ENCODE data around the gene TENM4.
"Not testable (repeated sequence)": the region's sequence is repeated elsewhere in the genome, so short reads cannot be mapped to it uniquely, and the experiment has no call there.

The TENM4 gene

GRCh38 chr11:79195209-79195608, 245.6 kb downstream of the TENM4 start:
- no peaks in the 10 kb centered on the region for H3K4me1 Mint-ChIP-seq (ENCODE audit: low read depth in 2 of 2)
- DNase-seq (no peak), ATAC-seq (replicated peaks) (no peak)
- peaks cover 0 to 3% of the 10 kb centered on the region in 2 donors for H3K9me3 Mint-ChIP-seq
- peaks cover 3% of the 10 kb centered on the region for H3K36me3 Mint-ChIP-seq (ENCODE audit: insufficient read depth)
- no peak overlapping the region for H3K4me3 Mint-ChIP-seq
- no peaks in the 10 kb centered on the region for H3K27me3 Mint-ChIP-seq
- no peak overlapping the region for H3K27ac Mint-ChIP-seq

- Mint-ChIP-seq H3K4me3 (no peak overlapping the region), H3K27ac (no peak overlapping the region), H3K36me3 (ENCODE audit: insufficient read depth) (peaks cover 3% of the 10 kb centered on the region), H3K27me3 (no peaks in the 10 kb centered on the region), H3K9me3 (peaks cover 0 to 3% of the 10 kb centered on the region in 2 donors), H3K4me1 (ENCODE audit: low read depth in 2 of 2) (no peaks in the 10 kb centered on the region)
- ATAC-seq (replicated peaks) (no peak), DNase-seq (no peak)
These were observed 247.0 kb downstream of the TENM4 start for GRCh38 chr11:79193663-79194310.

- Mint-ChIP-seq H3K4me3 (no peak overlapping the region), H3K27ac (no peak overlapping the region), H3K4me1 (ENCODE audit: low read depth in 2 of 2) (no peaks in the 10 kb centered on the region), H3K27me3 (no peaks in the 10 kb centered on the region), H3K36me3 (ENCODE audit: insufficient read depth) (peaks cover 3% of the 10 kb centered on the region), H3K9me3 (peaks cover 0 to 5% of the 10 kb centered on the region in 2 donors)
- ATAC-seq (replicated peaks), result no peak
- DNase-seq, result no peak
These were observed 248.0 kb downstream of the TENM4 start for GRCh38 chr11:79192836-79193235.

DNA sequence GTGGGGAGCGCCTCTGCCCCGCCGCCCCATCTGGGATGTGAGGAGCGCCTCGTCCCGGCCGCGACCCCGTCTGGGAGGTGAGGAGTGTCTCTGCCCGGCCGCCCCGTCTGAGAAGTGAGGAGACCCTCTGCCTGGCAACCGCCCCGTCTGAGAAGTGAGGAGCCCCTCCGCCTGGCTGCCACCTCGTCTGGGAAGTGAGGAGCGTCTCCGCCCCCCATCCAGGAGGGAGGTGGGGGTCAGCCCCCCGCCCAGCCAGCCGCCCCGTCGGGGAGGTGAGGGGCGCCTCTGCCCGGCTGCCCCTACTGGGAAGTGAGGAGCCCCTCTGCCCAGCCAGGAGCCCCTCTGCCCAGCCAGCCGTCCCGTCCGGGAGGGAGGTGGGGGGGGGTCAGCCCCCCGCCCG, 249.1 kb downstream of the TENM4 start:
- H3K27me3 Mint-ChIP-seq; DNase-seq; H3K36me3 Mint-ChIP-seq (ENCODE audit: insufficient read depth); H3K27ac Mint-ChIP-seq; H3K4me1 Mint-ChIP-seq (ENCODE audit: low read depth in 2 of 2); H3K9me3 Mint-ChIP-seq; H3K4me3 Mint-ChIP-seq; ATAC-seq (replicated peaks): not testable (repeated sequence)

DNA sequence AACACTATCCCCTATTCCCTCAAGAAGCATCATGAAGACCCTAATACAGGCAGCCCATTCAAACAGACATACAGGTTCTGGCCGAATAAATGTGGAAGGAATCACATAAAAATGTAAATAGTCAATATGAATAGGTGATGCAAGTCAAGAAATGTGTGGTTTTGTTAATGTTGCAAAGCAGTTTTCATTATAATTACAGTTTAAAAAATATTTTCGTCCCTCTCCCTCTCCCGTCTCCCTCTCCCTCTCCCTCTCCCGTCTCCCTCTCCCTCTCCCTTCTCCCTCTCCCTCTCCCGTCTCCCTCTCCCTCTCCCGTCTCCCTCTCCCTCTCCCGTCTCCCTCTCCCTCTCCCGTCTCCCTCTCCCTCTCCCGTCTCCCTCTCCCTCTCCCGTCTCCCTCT, 250.3 kb downstream of the TENM4 start:
- H3K27me3 Mint-ChIP-seq; H3K36me3 Mint-ChIP-seq (ENCODE audit: insufficient read depth); ATAC-seq (replicated peaks); H3K27ac Mint-ChIP-seq; H3K4me3 Mint-ChIP-seq; H3K9me3 Mint-ChIP-seq; H3K4me1 Mint-ChIP-seq (ENCODE audit: low read depth in 2 of 2); DNase-seq: not testable (repeated sequence)

DNA sequence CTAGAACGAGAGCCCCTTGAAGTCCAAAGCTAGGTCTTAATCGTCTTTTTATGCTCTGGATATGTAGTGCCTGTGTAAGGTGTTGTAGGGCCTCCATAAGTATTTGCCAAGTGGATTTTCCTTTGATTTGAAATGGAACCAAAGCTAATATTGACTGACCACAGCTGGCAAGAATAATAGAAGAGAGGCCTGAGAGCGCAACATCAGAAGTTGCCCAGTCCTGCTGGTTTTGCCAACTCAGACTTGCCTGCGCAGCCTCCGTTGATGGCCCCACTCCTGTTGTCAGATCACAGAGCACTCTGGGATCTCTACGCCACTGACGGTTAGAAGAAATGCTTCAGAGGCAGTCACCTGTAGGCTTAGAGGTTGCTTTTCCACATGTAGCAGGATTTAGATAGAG, 251.2 kb downstream of the TENM4 start:
- H3K27ac Mint-ChIP-seq, result no peak overlapping the region
- H3K4me1 Mint-ChIP-seq (ENCODE audit: low read depth in 2 of 2), result no peaks in the 10 kb centered on the region
- no peak for DNase-seq
- peaks cover 3% of the 10 kb centered on the region for H3K36me3 Mint-ChIP-seq (ENCODE audit: insufficient read depth)
- H3K9me3 Mint-ChIP-seq, result peaks cover 0 to 5% of the 10 kb centered on the region in 2 donors
- no peaks in the 10 kb centered on the region for H3K27me3 Mint-ChIP-seq
- no peak for ATAC-seq (replicated peaks)
- H3K4me3 Mint-ChIP-seq, result no peak overlapping the region

- peaks cover 0 to 6% of the 10 kb centered on the region in 2 donors for H3K9me3 Mint-ChIP-seq
- ATAC-seq (replicated peaks) (no peak), DNase-seq (no peak)
These were observed 251.8 kb downstream of the TENM4 start for GRCh38 chr11:79189055-79189454.

DNA sequence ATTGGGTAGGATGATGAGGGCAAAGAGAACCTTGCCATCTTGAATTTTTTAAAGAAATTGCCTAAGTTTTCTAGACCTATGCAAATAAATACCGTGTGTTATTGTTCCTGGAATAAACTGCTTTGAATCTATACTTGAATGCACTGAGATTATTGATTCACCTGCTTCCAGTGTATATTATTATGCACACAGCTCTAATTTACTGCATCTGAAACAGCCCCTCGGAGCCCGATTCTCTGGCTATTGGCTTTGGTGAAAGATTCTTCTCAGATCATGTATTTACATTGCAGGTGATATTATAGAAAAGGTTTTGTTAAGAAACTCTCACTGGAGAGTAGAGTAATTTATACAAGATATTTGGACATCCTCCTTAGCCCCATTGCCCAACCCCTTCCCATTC, 254.2 kb downstream of the TENM4 start:
- no peak for DNase-seq
- Mint-ChIP-seq H3K36me3 (ENCODE audit: insufficient read depth) (no peaks in the 10 kb centered on the region), H3K27me3 (no peaks in the 10 kb centered on the region), H3K9me3 (peaks cover 0 to 9% of the 10 kb centered on the region in 2 donors), H3K4me3 (no peak overlapping the region), H3K27ac (no peak overlapping the region), H3K4me1 (ENCODE audit: low read depth in 2 of 2) (no peaks in the 10 kb centered on the region)
- no peak for ATAC-seq (replicated peaks)

More at GRCh38 chr11:79189055-79189454, 251.8 kb downstream of the TENM4 start:
- H3K36me3 Mint-ChIP-seq (ENCODE audit: insufficient read depth), result peaks cover 3% of the 10 kb centered on the region
- H3K4me1 Mint-ChIP-seq (ENCODE audit: low read depth in 2 of 2), result no peaks in the 10 kb centered on the region
- no peak overlapping the region for H3K27ac Mint-ChIP-seq
- H3K4me3 Mint-ChIP-seq, result no peak overlapping the region
- H3K27me3 Mint-ChIP-seq, result no peaks in the 10 kb centered on the region

DNA sequence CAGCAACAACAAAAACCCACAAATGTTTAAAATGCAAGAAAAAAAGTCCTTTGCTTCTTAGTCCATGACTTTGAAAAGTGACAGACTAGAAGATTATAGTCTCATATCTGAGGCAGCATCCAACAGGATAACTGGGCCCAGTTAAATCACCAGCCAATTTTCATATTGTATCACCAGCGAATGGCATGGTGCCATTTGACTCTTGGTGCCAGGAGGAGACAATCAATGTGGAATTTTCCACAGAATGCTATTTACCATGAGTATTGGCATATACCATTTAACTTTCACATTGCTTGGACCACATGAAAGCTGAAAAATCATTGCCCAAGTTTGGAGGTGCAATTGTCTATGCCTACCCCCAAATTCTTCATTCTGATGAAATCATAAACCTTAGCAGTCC, 255.5 kb downstream of the TENM4 start:
- ATAC-seq (replicated peaks) (no peak), DNase-seq (no peak)
- no peaks in the 10 kb centered on the region for H3K4me1 Mint-ChIP-seq (ENCODE audit: low read depth in 2 of 2)
- H3K27me3 Mint-ChIP-seq, result no peaks in the 10 kb centered on the region
- H3K9me3 Mint-ChIP-seq, result peaks cover 0 to 9% of the 10 kb centered on the region in 2 donors
- no peak overlapping the region for H3K4me3 Mint-ChIP-seq
- no peak overlapping the region for H3K27ac Mint-ChIP-seq
- no peaks in the 10 kb centered on the region for H3K36me3 Mint-ChIP-seq (ENCODE audit: insufficient read depth)

- H3K9me3 Mint-ChIP-seq, result peaks cover 0 to 9% of the 10 kb centered on the region in 2 donors
- no peak overlapping the region for H3K27ac Mint-ChIP-seq
- no peak overlapping the region for H3K4me3 Mint-ChIP-seq
- H3K27me3 Mint-ChIP-seq, result no peaks in the 10 kb centered on the region
- no peaks in the 10 kb centered on the region for H3K36me3 Mint-ChIP-seq (ENCODE audit: insufficient read depth)
- ATAC-seq (replicated peaks) (no peak), DNase-seq (no peak)
- no peaks in the 10 kb centered on the region for H3K4me1 Mint-ChIP-seq (ENCODE audit: low read depth in 2 of 2)
These were observed 256.5 kb downstream of the TENM4 start for GRCh38 chr11:79184285-79184684.

GRCh38 chr11:79182794-79183193, 258.0 kb downstream of the TENM4 start:
- H3K4me3 Mint-ChIP-seq, result no peak overlapping the region
- peaks cover 6 to 7% of the 10 kb centered on the region in 2 donors for H3K9me3 Mint-ChIP-seq
- H3K27ac Mint-ChIP-seq, result no peak overlapping the region
- H3K36me3 Mint-ChIP-seq (ENCODE audit: insufficient read depth), result peaks cover under 1% of the 10 kb centered on the region
- no peak for ATAC-seq (replicated peaks)
- H3K4me1 Mint-ChIP-seq (ENCODE audit: low read depth in 2 of 2), result no peaks in the 10 kb centered on the region
- no peak for DNase-seq
- H3K27me3 Mint-ChIP-seq, result no peaks in the 10 kb centered on the region

DNA sequence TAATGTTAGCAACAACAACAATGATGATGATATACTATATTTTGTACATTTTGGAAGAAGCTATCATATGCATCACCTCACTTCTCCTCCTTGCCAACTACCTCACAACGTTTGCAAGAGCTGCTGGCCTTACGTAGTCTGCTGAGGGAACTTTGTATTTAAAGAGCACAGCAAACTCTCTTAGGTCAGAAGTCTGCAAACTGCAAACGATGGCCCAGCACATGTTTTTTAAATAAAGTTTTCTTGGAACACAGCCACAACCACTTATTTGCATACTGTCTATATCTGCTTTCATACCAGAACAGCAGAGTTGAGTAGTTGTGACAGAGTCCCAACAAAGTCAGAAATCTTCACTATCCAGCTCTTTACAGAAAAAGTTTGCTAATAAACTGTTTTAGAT, 261.7 kb downstream of the TENM4 start:
- Mint-ChIP-seq H3K4me1 (ENCODE audit: low read depth in 2 of 2) (no peaks in the 10 kb centered on the region), H3K36me3 (ENCODE audit: insufficient read depth) (peaks cover 2% of the 10 kb centered on the region), H3K4me3 (no peak overlapping the region), H3K27me3 (no peaks in the 10 kb centered on the region), H3K27ac (no peak overlapping the region), H3K9me3 (peaks cover 4 to 11% of the 10 kb centered on the region in 2 donors)
- ATAC-seq (replicated peaks) (no peak), DNase-seq (no peak)

DNA sequence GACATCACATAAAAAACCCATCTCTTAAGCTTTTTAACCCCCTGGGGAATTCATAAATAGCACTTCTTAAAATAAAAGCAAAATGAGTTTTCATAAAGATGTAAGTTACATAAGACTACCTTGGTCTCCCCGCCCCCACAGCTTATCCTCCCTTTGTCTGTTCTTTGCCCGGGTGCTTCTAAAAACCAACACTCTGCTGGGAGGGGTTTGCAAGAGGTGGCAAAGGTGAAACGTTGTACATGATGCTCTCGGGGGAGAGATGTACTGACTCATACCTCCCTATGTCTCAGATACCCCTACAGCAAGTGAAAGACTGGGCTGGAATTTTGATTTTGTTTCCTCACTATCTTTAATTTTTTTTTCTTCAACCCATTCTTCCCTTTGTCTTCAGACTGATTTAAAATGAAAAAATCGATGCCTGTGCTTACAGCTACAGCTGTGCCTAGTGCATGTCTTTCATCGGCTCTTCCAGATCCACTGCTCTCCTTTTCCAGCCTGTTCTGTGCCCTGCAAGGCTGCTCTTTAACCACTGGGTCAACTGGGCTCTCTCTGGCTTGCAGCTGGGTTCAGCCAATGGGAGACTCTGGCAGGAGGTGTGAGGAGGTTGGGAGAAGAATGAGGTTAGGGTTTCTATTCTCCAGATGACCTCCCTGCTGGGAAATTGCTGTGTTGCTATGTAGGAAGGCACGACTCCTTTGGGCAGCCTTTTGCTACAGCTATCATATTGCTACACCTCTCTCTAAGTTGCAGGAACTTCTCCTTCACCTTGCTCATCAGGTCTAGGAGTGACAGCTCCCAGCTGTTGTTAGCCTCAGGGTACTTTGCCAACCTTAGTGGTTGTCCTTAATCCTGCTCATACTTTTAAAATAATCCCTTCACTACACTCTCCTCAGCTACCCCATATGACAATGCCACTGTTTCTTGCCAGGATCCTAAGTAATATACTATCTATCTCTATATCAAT, 266.5 kb downstream of the TENM4 start:
- Mint-ChIP-seq H3K4me1 (ENCODE audit: low read depth in 2 of 2) (no peaks in the 10 kb centered on the region), H3K9me3 (peaks cover 1 to 11% of the 10 kb centered on the region in 2 donors), H3K36me3 (ENCODE audit: insufficient read depth) (peaks cover 2% of the 10 kb centered on the region), H3K27me3 (no peaks in the 10 kb centered on the region), H3K27ac (no peak overlapping the region), H3K4me3 (no peak overlapping the region)
- DNase-seq (no peak), ATAC-seq (replicated peaks) (no peak)

GRCh38 chr11:79173615-79174014, 267.2 kb downstream of the TENM4 start:
- peaks cover 1 to 11% of the 10 kb centered on the region in 2 donors for H3K9me3 Mint-ChIP-seq
- H3K4me3 Mint-ChIP-seq, result no peak overlapping the region
- no peaks in the 10 kb centered on the region for H3K27me3 Mint-ChIP-seq
- H3K36me3 Mint-ChIP-seq (ENCODE audit: insufficient read depth), result peaks cover 2% of the 10 kb centered on the region
- no peak overlapping the region for H3K27ac Mint-ChIP-seq
- DNase-seq, result no peak
- ATAC-seq (replicated peaks), result no peak
- H3K4me1 Mint-ChIP-seq (ENCODE audit: low read depth in 2 of 2), result no peaks in the 10 kb centered on the region

Data from effector memory CD8-positive, alpha-beta T cell (primary cell).